ENCODE measurements around the gene ATP2A1.

DNA sequence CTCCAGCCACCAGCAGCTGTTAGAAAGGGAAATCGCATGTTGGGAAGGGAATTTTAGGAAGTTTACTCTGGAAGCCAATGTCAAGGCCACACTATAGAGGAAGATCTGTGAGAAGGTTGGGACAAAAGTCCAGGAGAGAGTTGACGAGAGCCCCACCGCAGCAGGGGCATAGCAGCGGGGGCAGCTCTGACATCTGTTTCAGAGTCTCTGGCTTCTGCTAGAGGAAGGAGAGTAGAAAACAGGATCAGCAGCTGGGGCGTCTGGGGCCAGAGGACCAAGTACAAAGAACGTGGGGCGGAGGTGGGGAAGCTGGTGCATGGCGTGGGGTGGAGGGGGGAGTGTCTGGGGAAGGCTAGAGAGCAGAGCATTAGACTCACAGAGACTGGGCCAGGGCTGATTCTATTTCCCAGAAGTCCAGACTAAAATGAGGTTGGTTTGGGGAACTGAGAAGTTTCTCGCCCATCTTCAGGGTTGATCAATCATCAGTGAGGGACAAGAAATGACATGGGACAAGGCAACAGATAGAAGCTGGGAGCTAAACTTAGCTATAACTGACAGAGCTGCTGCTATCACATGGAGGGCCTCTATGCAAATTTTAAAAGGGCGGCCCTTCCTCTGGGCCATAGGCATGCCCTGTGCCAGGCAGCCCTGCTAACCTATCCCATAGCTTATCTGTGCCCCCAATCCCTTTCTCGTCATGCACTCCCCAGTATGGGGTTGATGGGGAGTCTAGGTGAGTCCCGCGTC lies 45.5 kb downstream of the ATP2A1 start:
- TF ChIP-seq, protein P1, sequence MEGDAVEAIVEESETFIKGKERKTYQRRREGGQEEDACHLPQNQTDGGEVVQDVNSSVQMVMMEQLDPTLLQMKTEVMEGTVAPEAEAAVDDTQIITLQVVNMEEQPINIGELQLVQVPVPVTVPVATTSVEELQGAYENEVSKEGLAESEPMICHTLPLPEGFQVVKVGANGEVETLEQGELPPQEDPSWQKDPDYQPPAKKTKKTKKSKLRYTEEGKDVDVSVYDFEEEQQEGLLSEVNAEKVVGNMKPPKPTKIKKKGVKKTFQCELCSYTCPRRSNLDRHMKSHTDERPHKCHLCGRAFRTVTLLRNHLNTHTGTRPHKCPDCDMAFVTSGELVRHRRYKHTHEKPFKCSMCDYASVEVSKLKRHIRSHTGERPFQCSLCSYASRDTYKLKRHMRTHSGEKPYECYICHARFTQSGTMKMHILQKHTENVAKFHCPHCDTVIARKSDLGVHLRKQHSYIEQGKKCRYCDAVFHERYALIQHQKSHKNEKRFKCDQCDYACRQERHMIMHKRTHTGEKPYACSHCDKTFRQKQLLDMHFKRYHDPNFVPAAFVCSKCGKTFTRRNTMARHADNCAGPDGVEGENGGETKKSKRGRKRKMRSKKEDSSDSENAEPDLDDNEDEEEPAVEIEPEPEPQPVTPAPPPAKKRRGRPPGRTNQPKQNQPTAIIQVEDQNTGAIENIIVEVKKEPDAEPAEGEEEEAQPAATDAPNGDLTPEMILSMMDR (optimal IDR thresholded peaks at IDR 0.05 in 1 of 3, IDR thresholded peaks at IDR 0.05 in 1 of 3, conservative IDR thresholded peaks at IDR 0.05 in 1 of 3; ENCODE audit: extremely low read depth in 1 of 3, insufficient read depth in 2 of 3, low read length in 3 of 3), result no peak
- TF ChIP-seq EZH2 (IDR thresholded peaks at IDR 0.05; ENCODE audit: low read length), result no peak
